IPS-NIHi7 (cell line): ENCODE measurements around the gene ASS1.

ENCODE experiments used
- DNase-seq: peaks from one replicate; pipeline ENCODE4 v3.0.0; 2012; ENCODE audit warnings: mixed read lengths; ENCODE audit errors: extremely low spot score

Gene ASS1

GRCh38 chr9:130454096-130454811 is 9.5 kb downstream of the ASS1 start:
- no peak for DNase-seq

- DNase-seq = no peak
These were observed 10.1 kb downstream of the ASS1 start for GRCh38 chr9:130454812-130455325.

- no peak for DNase-seq
These were observed 13.5 kb downstream of the ASS1 start for GRCh38 chr9:130458027-130458803.

GRCh38 chr9:130458804-130459067 is 14.0 kb downstream of the ASS1 start:
- DNase-seq = no peak

- DNase-seq = no peak
These were observed 14.4 kb downstream of the ASS1 start for GRCh38 chr9:130459151-130459550.

GRCh38 chr9:130459941-130460669 is 15.3 kb downstream of the ASS1 start:
- DNase-seq = no peak

- peak; percentile 88 for DNase-seq
These were observed 16.5 kb downstream of the ASS1 start for GRCh38 chr9:130461218-130461630.

- no peak for DNase-seq
These were observed 17.0 kb downstream of the ASS1 start for GRCh38 chr9:130461731-130462130.

- DNase-seq = no peak
These were observed 18.2 kb downstream of the ASS1 start for GRCh38 chr9:130462685-130463540.

GRCh38 chr9:130463763-130464745 is 19.3 kb downstream of the ASS1 start:
- DNase-seq = no peak

- no peak for DNase-seq
These were observed 20.8 kb downstream of the ASS1 start for GRCh38 chr9:130465383-130466096.

GRCh38 chr9:130466537-130467217 is 21.9 kb downstream of the ASS1 start:
- no peak for DNase-seq

- no peak for DNase-seq
These were observed 22.6 kb downstream of the ASS1 start for GRCh38 chr9:130467316-130467715.

- DNase-seq = no peak
These were observed 23.8 kb downstream of the ASS1 start for GRCh38 chr9:130468566-130468965.

- DNase-seq = no peak
These were observed 25.5 kb downstream of the ASS1 start for GRCh38 chr9:130470269-130470668.

- no peak for DNase-seq
These were observed 26.2 kb downstream of the ASS1 start for GRCh38 chr9:130470950-130471349.

GRCh38 chr9:130471411-130472183 is 26.8 kb downstream of the ASS1 start:
- DNase-seq = no peak

- no peak for DNase-seq
These were observed 27.5 kb downstream of the ASS1 start for GRCh38 chr9:130472184-130472705.
